Esophagus (tissue), 2 donors: Measurements from ENCODE around the gene MILR1. TPM values are rescaled to one million over a fixed set of nuclear protein-coding genes. Genes with fewer than 3 reads are reported as not detected.

Source experiments
- polyA plus RNA-seq, 2 donors: library from polyadenylated mRNA; stranded (reverse); fragments of 200-250 nt; gene quantifications; one replicate each; pipeline ENCODE4 v1.2.3, GENCODE V29; 2013
- donor health status: healthy with polysubstance abuse.
- donor health status: Bipolar disorder and iron deficiency.

The MILR1 gene
- polyA plus RNA-seq, 2 donors = 0.51 to 0.79 TPM

Other genes with a start within 250 kb of the MILR1 start
- gene TEX2, start 185.9 kb upstream of the MILR1 start, polyA plus RNA-seq = 10 to 100 TPM in 1 of 2 donors, 1 to 10 TPM in 1; 7.9 to 10.6 TPM
- 10 to 100 TPM in 1 of 2 donors, 1 to 10 TPM in 1; 4.2 to 11.0 TPM for gene PECAM1, start 58.3 kb upstream of the MILR1 start, polyA plus RNA-seq
- 1 to 10 TPM; 4.2 to 6.7 TPM for gene POLG2, start 47.9 kb downstream of the MILR1 start, polyA plus RNA-seq
- 100 to 1,000 TPM; 333 to 392 TPM for gene DDX5, start 57.2 kb downstream of the MILR1 start, polyA plus RNA-seq
- 10 to 100 TPM; 16.7 to 33.3 TPM for gene CEP95, start 57.9 kb downstream of the MILR1 start, polyA plus RNA-seq
- 1 to 10 TPM; 3.1 TPM for gene SMURF2, start 213.2 kb downstream of the MILR1 start, polyA plus RNA-seq